Activated CD4-positive, alpha-beta T cell treated with anti-CD3 and anti-CD28 coated beads, Interleukin-2, Interleukin-6, amounts not matched to agents 100 ng/mL and 50 ng/mL, durations not matched to agents 16 hours and 8 hours (primary cell): ENCODE data around the gene TM4SF1.

Experiments
- DNase-seq: peaks from one replicate; pipeline ENCODE4 v3.0.0-alpha.2; 2020

Gene TM4SF1

DNA sequence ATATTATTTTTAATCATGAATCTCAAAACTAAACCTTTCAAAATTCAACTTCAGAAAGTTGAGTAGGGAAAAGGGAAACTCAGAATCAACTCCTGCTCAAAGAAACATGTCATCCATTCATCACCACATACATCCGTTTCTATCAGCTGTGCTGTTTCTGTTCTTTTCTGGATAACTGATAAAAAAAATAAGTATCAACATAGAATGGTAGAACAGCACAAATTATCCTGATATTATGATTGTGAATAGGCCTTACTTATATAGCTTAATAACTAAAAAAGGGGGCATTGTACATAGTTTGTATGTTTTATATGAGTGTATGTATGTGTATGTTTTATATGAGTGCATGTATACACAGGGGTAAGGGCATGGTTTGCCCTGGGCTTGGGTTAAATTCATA is 3.1 kb downstream of the TM4SF1 start:
- no peak for DNase-seq

- no peak for DNase-seq
These were observed 4.0 kb downstream of the TM4SF1 start for GRCh38 chr3:149373235-149374125.

DNA sequence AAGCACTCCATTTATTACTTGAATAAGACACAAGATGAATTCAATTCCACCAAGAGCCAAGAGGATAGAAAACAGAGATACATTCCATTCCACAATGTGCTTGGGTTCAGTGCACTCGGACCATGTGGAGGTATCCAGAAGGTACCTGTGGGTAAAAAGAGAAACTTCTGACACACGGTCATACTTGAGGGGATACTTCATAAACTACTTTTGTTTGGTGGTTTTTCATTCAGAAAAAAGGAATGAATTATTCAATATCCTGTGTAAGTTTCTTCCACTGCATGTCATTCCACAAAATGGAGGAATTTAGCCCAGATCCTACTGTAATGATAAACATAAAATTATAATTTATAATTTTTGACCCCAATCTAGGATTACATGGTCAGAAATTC is 5.7 kb downstream of the TM4SF1 start:
- DNase-seq = no peak

GRCh38 chr3:149371001-149371722 is 6.3 kb downstream of the TM4SF1 start:
- DNase-seq = no peak

- DNase-seq = no peak
These were observed 7.2 kb downstream of the TM4SF1 start for GRCh38 chr3:149369991-149370866.

DNA sequence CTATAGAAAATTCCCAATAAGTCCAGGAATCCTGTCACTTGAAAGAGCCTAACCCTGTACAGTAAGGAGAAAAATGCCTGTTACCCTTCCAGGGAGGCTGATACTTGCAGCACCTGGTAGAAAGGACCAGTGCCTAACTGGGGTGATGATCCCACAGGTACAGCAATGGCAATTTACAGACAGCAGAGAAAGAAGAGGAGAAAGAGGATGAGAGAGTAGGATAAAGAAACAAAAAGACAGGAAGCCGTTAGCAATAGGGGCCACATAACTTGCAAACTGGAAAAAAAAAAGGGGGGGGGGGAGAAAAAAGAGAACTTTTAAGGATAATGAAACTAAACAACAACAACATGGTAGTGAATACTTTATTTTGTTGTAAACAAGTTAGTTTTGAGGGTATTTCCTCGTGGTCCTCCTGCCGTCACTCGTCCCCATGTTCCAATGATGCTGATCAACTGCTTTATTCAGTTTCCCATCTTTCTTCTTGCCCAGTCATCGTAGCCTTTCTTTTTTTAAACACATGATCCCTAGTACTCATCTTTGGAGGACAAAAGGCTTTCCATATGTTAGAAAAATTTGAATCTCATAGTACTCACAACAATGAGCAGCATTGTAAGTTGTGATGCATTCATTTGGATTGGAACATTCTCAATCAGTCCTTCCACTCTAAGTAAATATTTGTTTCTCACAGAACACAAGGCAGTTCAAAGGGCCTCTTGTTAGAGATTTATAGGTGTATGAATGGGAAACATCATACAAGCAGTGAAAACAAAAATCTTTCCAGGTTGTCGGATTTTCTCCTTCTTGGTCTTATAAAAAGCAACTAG is 8.6 kb downstream of the TM4SF1 start:
- no peak for DNase-seq

GRCh38 chr3:149368201-149368673 is 9.2 kb downstream of the TM4SF1 start:
- DNase-seq = no peak

- peak; percentile 17 for DNase-seq
These were observed 10.3 kb downstream of the TM4SF1 start for GRCh38 chr3:149366941-149367840.

DNA sequence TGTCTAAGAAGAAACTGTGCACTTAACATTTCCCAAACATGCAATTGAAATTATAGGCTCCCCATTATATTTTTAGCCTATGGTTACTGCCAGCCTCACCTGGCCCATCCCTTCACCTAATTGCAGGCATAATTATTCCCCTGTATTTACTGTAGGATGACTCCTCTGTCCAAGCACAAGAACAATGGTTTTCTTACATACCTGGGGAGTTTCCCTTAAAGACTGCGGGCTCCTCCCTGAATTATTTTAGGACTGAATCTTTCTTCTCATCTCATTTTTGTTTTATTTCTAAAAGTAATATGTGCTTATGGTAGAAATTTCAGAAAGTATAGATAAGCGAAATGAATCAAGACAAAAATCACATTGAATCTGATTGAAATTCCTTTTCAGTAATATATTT is 11.4 kb downstream of the TM4SF1 start:
- DNase-seq = no peak

- no peak for DNase-seq
These were observed 12.8 kb downstream of the TM4SF1 start for GRCh38 chr3:149364624-149365023.

- no peak for DNase-seq
These were observed 14.4 kb downstream of the TM4SF1 start for GRCh38 chr3:149363053-149363452.

DNA sequence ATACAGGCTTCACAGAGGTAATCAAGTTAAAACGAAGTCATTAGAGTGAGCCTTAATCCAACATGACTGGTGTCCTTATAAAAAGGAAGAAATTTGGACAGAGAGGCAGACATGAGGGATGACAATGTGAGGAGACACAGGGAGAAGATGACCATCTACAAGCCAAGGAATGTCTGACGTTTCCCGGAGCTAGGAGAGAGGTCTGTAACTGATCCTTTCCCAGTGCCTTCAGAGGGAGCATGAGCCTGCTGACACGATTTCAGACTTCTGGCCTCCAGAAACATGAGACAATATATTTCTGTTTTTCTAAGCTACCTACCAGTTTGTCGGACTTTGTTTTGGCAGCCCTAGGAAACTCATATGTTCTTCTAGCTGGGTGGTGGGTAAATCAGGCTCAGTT is 15.1 kb downstream of the TM4SF1 start:
- DNase-seq = no peak

DNA sequence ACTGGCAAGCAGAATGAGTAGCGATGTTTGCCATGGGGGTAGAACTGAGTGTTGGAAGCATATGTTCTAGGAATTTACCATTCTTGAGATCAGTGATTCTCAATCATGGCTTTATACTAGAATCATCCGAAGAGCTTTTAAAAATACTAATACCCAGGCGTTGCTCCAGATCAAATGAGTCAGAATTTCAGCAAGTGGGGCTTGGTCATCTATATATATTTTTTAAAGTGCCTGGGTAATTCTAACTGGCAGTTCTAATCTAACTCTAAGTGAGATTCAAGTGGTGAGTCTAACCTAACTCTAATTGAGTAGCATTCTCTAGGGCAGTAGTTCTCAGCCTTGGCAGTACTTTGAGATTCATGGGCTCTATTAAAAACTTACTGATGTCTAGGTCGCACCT is 20.8 kb downstream of the TM4SF1 start:
- DNase-seq = no peak

- DNase-seq = no peak
These were observed 21.3 kb downstream of the TM4SF1 start for GRCh38 chr3:149356044-149356592.

DNA sequence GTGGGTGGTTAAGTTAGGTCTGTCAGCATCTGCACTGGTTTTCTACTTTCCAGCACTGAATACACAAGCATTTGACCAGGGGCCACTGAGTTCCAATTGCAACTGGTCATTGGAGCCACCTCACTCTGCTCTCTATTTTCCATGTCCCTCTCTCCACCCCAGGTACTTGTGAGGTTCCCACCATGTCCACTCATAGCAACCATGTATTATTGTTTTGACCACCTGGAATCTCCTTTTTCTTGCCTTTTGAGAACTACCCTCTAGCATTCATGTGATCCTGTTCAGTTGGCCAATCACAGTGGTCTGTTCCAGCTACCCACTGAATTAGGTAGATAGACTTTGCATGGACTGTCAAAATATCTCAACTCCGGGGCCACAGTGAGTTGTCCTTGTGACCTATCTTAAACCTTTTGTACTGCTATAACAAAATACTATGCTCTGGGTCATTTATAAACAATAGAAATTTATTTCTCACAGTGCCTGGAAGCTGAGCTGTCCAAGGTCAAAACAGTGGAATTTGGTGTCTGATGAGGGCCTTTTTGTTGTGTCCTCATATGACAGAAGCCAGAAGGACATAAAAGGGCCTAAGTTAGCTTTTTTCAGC is 23.8 kb downstream of the TM4SF1 start:
- DNase-seq = no peak

GRCh38 chr3:149352556-149352955 is 24.9 kb downstream of the TM4SF1 start:
- DNase-seq = peak; percentile 61

DNA sequence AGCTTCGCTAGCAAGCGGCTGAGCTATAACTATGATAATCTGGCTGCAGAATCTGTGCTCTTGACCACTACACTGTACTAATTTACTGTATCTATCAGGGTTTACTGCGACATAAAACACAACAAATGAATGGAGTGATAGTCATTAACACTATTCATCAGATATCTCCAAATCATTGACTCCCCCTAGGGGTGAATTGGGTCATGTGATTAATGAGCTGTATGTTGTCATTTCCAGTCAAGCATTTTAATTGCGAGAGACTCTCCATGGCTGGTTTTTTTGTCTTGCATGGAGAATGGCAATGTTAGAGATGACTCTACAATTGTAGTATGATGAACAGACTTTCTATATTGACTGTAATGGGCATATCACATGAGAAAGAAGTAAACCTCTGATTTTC is 33.5 kb downstream of the TM4SF1 start:
- no peak for DNase-seq

GRCh38 chr3:149342413-149343380 is 34.8 kb downstream of the TM4SF1 start:
- DNase-seq = no peak

- no peak for DNase-seq
These were observed 37.0 kb downstream of the TM4SF1 start for GRCh38 chr3:149340310-149340933.
